ENCODE results near the gene LPAR5. TPM values are rescaled to one million over a fixed set of nuclear protein-coding genes. Genes with fewer than 3 reads are reported as not detected.

The LPAR5 gene
- not detected in 2 replicates for total RNA-seq (2014; rRNA removed; shearing (Covaris generic); ENCODE audit: low replicate concordance)

- no peak for DNase-seq (ENCODE audit: low read depth)
- in situ Hi-C loops (cut with HindIII; ENCODE audit: low pct_unique_long_range_greater_than_20kb, low sequenced_read_pairs), result no loop called here
Measured at GRCh38 chr12:6635856-6636531, at the start of gene LPAR5. LPAR5 (minus strand) TSS chr12:6635959; CDS start chr12:6621248, 14,711 bp downstream.

GRCh38 chr12:6684609-6685008 is 48.9 kb upstream of the LPAR5 start:
- DNase-seq (ENCODE audit: low read depth), result no peak
- in situ Hi-C loops (cut with HindIII; ENCODE audit: low pct_unique_long_range_greater_than_20kb, low sequenced_read_pairs), result no loop called here

GRCh38 chr12:6676962-6677361 is 41.2 kb upstream of the LPAR5 start:
- in situ Hi-C loops (cut with HindIII; ENCODE audit: low pct_unique_long_range_greater_than_20kb, low sequenced_read_pairs), result no loop called here
- no peak for DNase-seq (ENCODE audit: low read depth)

- DNase-seq (ENCODE audit: low read depth), result no peak
- in situ Hi-C loops (cut with HindIII; ENCODE audit: low pct_unique_long_range_greater_than_20kb, low sequenced_read_pairs), result no loop called here
Measured at GRCh38 chr12:6672143-6672542, 36.4 kb upstream of the LPAR5 start.

GRCh38 chr12:6667559-6668210 is 31.9 kb upstream of the LPAR5 start:
- DNase-seq (ENCODE audit: low read depth), result peak; percentile 14
- in situ Hi-C loops (cut with HindIII; ENCODE audit: low pct_unique_long_range_greater_than_20kb, low sequenced_read_pairs), result no loop called here

GRCh38 chr12:6666211-6666610 is 30.5 kb upstream of the LPAR5 start:
- DNase-seq (ENCODE audit: low read depth), result no peak
- in situ Hi-C loops (cut with HindIII; ENCODE audit: low pct_unique_long_range_greater_than_20kb, low sequenced_read_pairs), result no loop called here

- in situ Hi-C loops (cut with HindIII; ENCODE audit: low pct_unique_long_range_greater_than_20kb, low sequenced_read_pairs), result no loop called here
- DNase-seq (ENCODE audit: low read depth), result no peak
Measured at GRCh38 chr12:6664902-6665301, 29.1 kb upstream of the LPAR5 start.

- in situ Hi-C loops (cut with HindIII; ENCODE audit: low pct_unique_long_range_greater_than_20kb, low sequenced_read_pairs), result no loop called here
Measured at GRCh38 chr12:6662906-6663742, 27.4 kb upstream of the LPAR5 start, which contains the start of gene ING4. ING4 (minus strand) TSS chr12:6663119; CDS start chr12:6663101, 18 bp downstream.

GRCh38 chr12:6662602-6662905 is 26.8 kb upstream of the LPAR5 start:
- in situ Hi-C loops (cut with HindIII; ENCODE audit: low pct_unique_long_range_greater_than_20kb, low sequenced_read_pairs), result no loop called here
- DNase-seq (ENCODE audit: low read depth), result no peak

More at GRCh38 chr12:6662906-6663742, 27.4 kb upstream of the LPAR5 start, which contains the start of gene ING4:
- DNase-seq (ENCODE audit: low read depth), result peak; percentile 99

- no peak for DNase-seq (ENCODE audit: low read depth)
- in situ Hi-C loops (cut with HindIII; ENCODE audit: low pct_unique_long_range_greater_than_20kb, low sequenced_read_pairs), result no loop called here
Measured at GRCh38 chr12:6653987-6654386, 18.2 kb upstream of the LPAR5 start.

- DNase-seq (ENCODE audit: low read depth), result no peak
- in situ Hi-C loops (cut with HindIII; ENCODE audit: low pct_unique_long_range_greater_than_20kb, low sequenced_read_pairs), result no loop called here
Measured at GRCh38 chr12:6653342-6653741, 17.6 kb upstream of the LPAR5 start.

- in situ Hi-C loops (cut with HindIII; ENCODE audit: low pct_unique_long_range_greater_than_20kb, low sequenced_read_pairs), result no loop called here
Measured at GRCh38 chr12:6652391-6652790, 16.6 kb upstream of the LPAR5 start.

GRCh38 chr12:6650832-6651231 is 15.1 kb upstream of the LPAR5 start:
- in situ Hi-C loops (cut with HindIII; ENCODE audit: low pct_unique_long_range_greater_than_20kb, low sequenced_read_pairs), result no loop called here
- no peak for DNase-seq (ENCODE audit: low read depth)

More at GRCh38 chr12:6652391-6652790, 16.6 kb upstream of the LPAR5 start:
- no peak for DNase-seq (ENCODE audit: low read depth)

GRCh38 chr12:6647083-6647604 is 11.4 kb upstream of the LPAR5 start, which contains the start of gene ACRBP:
ACRBP (minus strand) TSS chr12:6647432; CDS start chr12:6647366, 66 bp downstream.
- DNase-seq (ENCODE audit: low read depth), result peak; percentile 38
- in situ Hi-C loops (cut with HindIII; ENCODE audit: low pct_unique_long_range_greater_than_20kb, low sequenced_read_pairs), result no loop called here

GRCh38 chr12:6646276-6647082 is 10.7 kb upstream of the LPAR5 start:
- no peak for DNase-seq (ENCODE audit: low read depth)
- in situ Hi-C loops (cut with HindIII; ENCODE audit: low pct_unique_long_range_greater_than_20kb, low sequenced_read_pairs), result no loop called here

- in situ Hi-C loops (cut with HindIII; ENCODE audit: low pct_unique_long_range_greater_than_20kb, low sequenced_read_pairs), result no loop called here
- no peak for DNase-seq (ENCODE audit: low read depth)
Measured at GRCh38 chr12:6644903-6645302, 9.1 kb upstream of the LPAR5 start.

GRCh38 chr12:6644257-6644596 is 8.5 kb upstream of the LPAR5 start:
- in situ Hi-C loops (cut with HindIII; ENCODE audit: low pct_unique_long_range_greater_than_20kb, low sequenced_read_pairs), result no loop called here
- no peak for DNase-seq (ENCODE audit: low read depth)

Measured in Caki2 (cell line).